HepG2 (cell line): Measurements from ENCODE around the gene EMID1. TPM values are rescaled to one million over a fixed set of nuclear protein-coding genes. Genes with fewer than 3 reads are reported as not detected.
A peak's percentile ranks its signal among the peaks of the same experiment; 100 is the strongest.
"Not testable (repeated sequence)": the region's sequence is repeated elsewhere in the genome, so short reads cannot be mapped to it uniquely, and the experiment has no call there.

ENCODE experiments used
- ATAC-seq: fragments of 200-7000 bp; cut with Tn5 transposase; 3 replicates; pipeline ENCODE4 v1.9.1; 2020; ENCODE audit warnings: mild to moderate bottlenecking, moderate library complexity
- BruUV-seq: library from RNA; stranded (reverse); fragments of 400-500 nt; replicated peaks from 2 replicates; lab custom pipeline; 2021; lab: Mats Ljungman, UMichigan
- CTCF ChIA-PET: fragments of 300-600 bp; formaldehyde crosslinking; extraction: SDS; loops from one replicate; lab custom pipeline; 2021; ENCODE audit warnings: low total read pairs, inconsistent platforms, low intra/inter-chr PET ratio; lab: Yijun Ruan, JAX
- POLR2A ChIA-PET: fragments of 350-600 bp; sonication (Branson Sonifier 250); formaldehyde crosslinking; loops from one replicate; lab custom pipeline; 2020; ENCODE audit warnings: antibody characterized with exemption, inconsistent platforms; lab: Yijun Ruan, JAX
- DNase-seq: peaks from one replicate; pipeline ENCODE4 v3.0.0-alpha.2; 2015; ENCODE audit warnings: low spot score
- FAIRE-seq: peaks from 3 replicates; lab custom pipeline; 2011; peaks lifted over from hg19 to GRCh38; lab: Jason Lieb, UNC
- H2AFZ ChIP-seq: one replicate; pipeline ENCODE4 v1.6.1; 2011; ENCODE audit warnings: low read length, inconsistent platforms
- H3K27ac ChIP-seq: fragments of 300-600 bp; 3 replicates; pipeline ENCODE4 v1.8.0; 2011; ENCODE audit warnings: mixed run types, mild to moderate bottlenecking, mixed read lengths, low read length, inconsistent platforms; ENCODE audit not compliant: insufficient read depth; ENCODE audit errors: extremely low read length
- H3K27me3 ChIP-seq, 2 experiments: fragments of 200-600 bp in 1 of 2; 2 replicates in 1 of 2; 3 replicates in 1 of 2; pipeline versions ENCODE4 v1.6.0 to v1.8.0; 2011; ENCODE audit warnings: low read length in 2 of 2, mild to moderate bottlenecking in 2 of 2, moderate library complexity in 2 of 2, inconsistent platforms in 1 of 2; ENCODE audit not compliant: insufficient read depth in 2 of 2, control insufficient read depth in 1 of 2
- H3K36me3 ChIP-seq, 2 experiments: fragments of 200-600 bp in 1 of 2; replicated peaks in 1 of 2; 2 replicates in 1 of 2; 3 replicates in 1 of 2; pipeline versions ENCODE4 v1.5.1 to v1.8.0; 2011; ENCODE audit warnings: low read length in 2 of 2, inconsistent platforms in 1 of 2; ENCODE audit not compliant: insufficient read depth in 2 of 2, control insufficient read depth in 1 of 2
- H3K4me1 ChIP-seq: 2 replicates; pipeline ENCODE4 v1.5.1; 2012; ENCODE audit warnings: low read length, inconsistent platforms; ENCODE audit not compliant: insufficient read depth
- H3K4me2 ChIP-seq: 2 replicates; pipeline ENCODE4 v1.6.0; 2011; ENCODE audit warnings: low read depth, low read length, inconsistent platforms
- H3K4me3 ChIP-seq, 3 experiments: fragments of 200-600 bp in 1 of 3; sonication (generic), shearing (Covaris generic) in 1 of 3; replicated peaks in 1 of 3; 2 replicates each; pipeline ENCODE4 v1.5.1; 2011 to 2016; ENCODE audit warnings: low read length in 3 of 3, inconsistent platforms in 2 of 3, low read depth in 2 of 3, mild to moderate bottlenecking in 2 of 3, control low read depth in 1 of 3, mixed read lengths in 1 of 3; ENCODE audit not compliant: insufficient read depth in 1 of 3
- H3K79me2 ChIP-seq: one replicate; pipeline ENCODE4 v1.6.1; 2011; ENCODE audit warnings: low read length, inconsistent platforms; ENCODE audit not compliant: insufficient read depth
- H3K9ac ChIP-seq: 2 replicates; pipeline ENCODE4 v1.6.0; 2011; ENCODE audit warnings: mild to moderate bottlenecking, low read depth, low read length, inconsistent platforms; ENCODE audit not compliant: insufficient read depth
- H3K9me3 ChIP-seq: 2 replicates; pipeline ENCODE4 v1.5.1; 2012; ENCODE audit warnings: mild to moderate bottlenecking, low read length
- H4K20me1 ChIP-seq: 2 replicates; pipeline ENCODE4 v1.6.0; 2011; ENCODE audit warnings: inconsistent platforms, mild to moderate bottlenecking, low read length, moderate library complexity; ENCODE audit not compliant: insufficient read depth
- PHF8 ChIP-seq: sonication (generic); formaldehyde crosslinking; IDR thresholded peaks from 2 replicates; pipeline ENCODE4 v1.5.0; 2020; ENCODE audit warnings: missing genetic modification reagents
- ZNF121 ChIP-seq: sonication (generic); formaldehyde crosslinking; IDR thresholded peaks from 2 replicates; pipeline ENCODE4 v1.5.0; 2020; ENCODE audit warnings: mild to moderate bottlenecking, missing genetic modification reagents
- ZNF20 ChIP-seq: sonication (generic); formaldehyde crosslinking; IDR thresholded peaks from 2 replicates; pipeline ENCODE4 v1.4.0; 2020; ENCODE audit warnings: mild to moderate bottlenecking, moderate library complexity, missing genetic modification reagents
- ZNF672 ChIP-seq: sonication (generic); formaldehyde crosslinking; IDR thresholded peaks from 2 replicates; pipeline ENCODE4 v1.8.1; 2022; ENCODE audit warnings: missing genetic modification reagents
- ZNF768 ChIP-seq: sonication (generic); formaldehyde crosslinking; IDR thresholded peaks from 2 replicates; pipeline ENCODE4 v1.4.0; 2020; ENCODE audit warnings: missing genetic modification reagents
- WGBS: methylation state at CpG from one replicate; pipeline ENCODE4 v1.1.6; 2017; ENCODE audit warnings: low lambda C conversion rate; 5-methylcytosine and 5-hydroxymethylcytosine counted together
- in situ Hi-C: cut with HindIII; loops from 2 replicates; pipeline ENCODE4 v1.10.0; 2017; ENCODE audit warnings: low pct_unique_long_range_greater_than_20kb; ENCODE audit not compliant: extremely low pct_ligation_motif_present
- intact Hi-C: fragments of 100-400 bp; cut with micrococcal nuclease; formaldehyde crosslinking; loops from one replicate; pipeline ENCODE4 v1.10.0; 2022; ENCODE audit not compliant: unreplicated experiment
- polyA plus RNA-seq, 8 experiments: library from polyadenylated mRNA; depleted of rRNA in 3 of 8; stranded (reverse) in 7 of 8; unstranded in 1 of 8; fragments of >200 nt; fragmentation: Illumina TruSeq in 4 of 8; extraction: Trizol in 4 of 8; gene quantifications; 2 replicates each; pipeline versions ENCODE4 v1.2.1 to v1.2.3, GENCODE V29; 2011 to 2016; ENCODE audit warnings: low read depth in 4 of 8, missing spikeins in 1 of 8, mixed read lengths in 1 of 8; ENCODE audit not compliant: insufficient read depth in 1 of 8
- total RNA-seq, 5 experiments: library from RNA; depleted of rRNA; stranded (reverse); fragments of >200 nt; fragmentation: Illumina TruSeq; extraction: Trizol; gene quantifications; 2 replicates each; pipeline ENCODE4 v1.2.3, GENCODE V29; 2016; ENCODE audit warnings: low read depth in 1 of 5
- TF ChIP-seq, protein P1 (sequence below): sonication (generic); formaldehyde crosslinking; IDR thresholded peaks from 2 replicates; pipeline ENCODE4 v1.5.0; 2020; ENCODE audit warnings: mild to moderate bottlenecking, missing genetic modification reagents

Gene EMID1
- total and polyA plus RNA-seq, 2 of the 13 experiments (the other 11 are each of a cell fraction or from before 2014, with no cell fraction given), result 0.45 to 0.82 TPM

- H3K4me2 ChIP-seq, result no peak overlapping the region
- no TSS peak for BruUV-seq
- H3K9me3 ChIP-seq, result no peaks in the 10 kb centered on the region
- no peak for FAIRE-seq
- TF ChIP-seq ZNF20 (CRISPR knock-in tag) (no peak), PHF8 (CRISPR knock-in tag) (no peak), ZNF672 (CRISPR knock-in tag) (no peak), ZNF768 (CRISPR knock-in tag) (peak; percentile 99)
- intact Hi-C loops, result no loop called here
- H3K4me3 ChIP-seq, result no peak overlapping the region
- H3K79me2 ChIP-seq, result no peaks in the 10 kb centered on the region
- ATAC-seq, result no peak
- CTCF ChIA-PET, result no interaction called here
- H3K4me1 ChIP-seq, result peaks cover 41% of the 10 kb centered on the region
- peaks cover 2 to 11% of the 10 kb centered on the region in 2 experiments; a peak in 3 of 5 replicates for H3K27me3 ChIP-seq
- 67% methylated on average over 3 of the region's 11 CpGs for WGBS
- no peak overlapping the region for H3K9ac ChIP-seq
- H2AFZ ChIP-seq, result no peak overlapping the region
- H3K27ac ChIP-seq, result no peak overlapping the region
- DNase-seq, result no peak
- POLR2A ChIA-PET, result no interaction called here
- no peaks in the 10 kb centered on the region for H3K36me3 ChIP-seq
- in situ Hi-C loops, result no loop called here
- no peaks in the 10 kb centered on the region for H4K20me1 ChIP-seq
These were observed 13.2 kb downstream of the EMID1 start for GRCh38 chr22:29218758-29219408.

GRCh38 chr22:29219409-29219782, 13.7 kb downstream of the EMID1 start:
- 21% methylated on average over 2 of the region's 2 CpGs for WGBS
- BruUV-seq, H2AFZ ChIP-seq, H3K79me2 ChIP-seq, H3K9me3 ChIP-seq, FAIRE-seq, in situ Hi-C loops, H4K20me1 ChIP-seq, POLR2A ChIA-PET, H3K36me3 ChIP-seq, CTCF ChIA-PET, ATAC-seq, H3K27ac ChIP-seq, DNase-seq, intact Hi-C loops, H3K4me3 ChIP-seq, H3K9ac ChIP-seq: not testable (repeated sequence)
- H3K4me1 ChIP-seq, result peaks cover 41% of the 10 kb centered on the region
- peak overlapping the region; percentile 80; the same call in 1 of the 2 replicates for H3K4me2 ChIP-seq
- TF ChIP-seq, protein P1, sequence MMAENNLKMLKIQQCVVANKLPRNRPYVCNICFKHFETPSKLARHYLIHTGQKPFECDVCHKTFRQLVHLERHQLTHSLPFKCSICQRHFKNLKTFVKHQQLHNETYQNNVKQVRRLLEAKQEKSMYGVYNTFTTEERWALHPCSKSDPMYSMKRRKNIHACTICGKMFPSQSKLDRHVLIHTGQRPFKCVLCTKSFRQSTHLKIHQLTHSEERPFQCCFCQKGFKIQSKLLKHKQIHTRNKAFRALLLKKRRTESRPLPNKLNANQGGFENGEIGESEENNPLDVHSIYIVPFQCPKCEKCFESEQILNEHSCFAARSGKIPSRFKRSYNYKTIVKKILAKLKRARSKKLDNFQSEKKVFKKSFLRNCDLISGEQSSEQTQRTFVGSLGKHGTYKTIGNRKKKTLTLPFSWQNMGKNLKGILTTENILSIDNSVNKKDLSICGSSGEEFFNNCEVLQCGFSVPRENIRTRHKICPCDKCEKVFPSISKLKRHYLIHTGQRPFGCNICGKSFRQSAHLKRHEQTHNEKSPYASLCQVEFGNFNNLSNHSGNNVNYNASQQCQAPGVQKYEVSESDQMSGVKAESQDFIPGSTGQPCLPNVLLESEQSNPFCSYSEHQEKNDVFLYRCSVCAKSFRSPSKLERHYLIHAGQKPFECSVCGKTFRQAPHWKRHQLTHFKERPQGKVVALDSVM, result 0 out of 2 replicates have a peak, but pooled peaks have one; percentile 23
- peak; percentile 76 for TF ChIP-seq ZNF121
- peaks cover 2 to 11% of the 10 kb centered on the region in 2 experiments; a peak in 3 of 5 replicates for H3K27me3 ChIP-seq
